Natural killer cell (primary cell): ENCODE data around the gene SAA2. TPM values are rescaled to one million over a fixed set of nuclear protein-coding genes. Genes with fewer than 3 reads are reported as not detected.
"Not testable (repeated sequence)": the region's sequence is repeated elsewhere in the genome, so short reads cannot be mapped to it uniquely, and the experiment has no call there.

ENCODE experiments used
- ATAC-seq, 3 donors: fragments of 150-1000 bp in 2 of 3; fragments of 200-7000 bp in 1 of 3; cut with Tn5 transposase; 1 replicate in 1 of 3; 2 replicates in 2 of 3; pipeline ENCODE4 v1.10.0; 2021; ENCODE audit warnings: mild to moderate bottlenecking in 2 of 3, moderate library complexity in 2 of 3
- DNase-seq, 2 donors: peaks; one replicate each; pipeline versions ENCODE4 v3.0.0 to v3.0.0-alpha.2; 2013 to 2021; ENCODE audit warnings: mixed read lengths in 1 of 2
- H3K27ac ChIP-seq: one replicate; pipeline ENCODE4 v1.5.1; 2013; ENCODE audit warnings: mild to moderate bottlenecking, low read length
- H3K27me3 ChIP-seq: one replicate; pipeline ENCODE4 v1.6.1; 2013; ENCODE audit warnings: low read length; ENCODE audit not compliant: control insufficient read depth, insufficient read depth
- H3K36me3 ChIP-seq: one replicate; pipeline ENCODE4 v1.6.1; 2013; ENCODE audit warnings: low read length; ENCODE audit not compliant: control insufficient read depth, insufficient read depth
- H3K4me1 ChIP-seq: one replicate; pipeline ENCODE4 v1.6.1; 2013; ENCODE audit warnings: low read length; ENCODE audit not compliant: control insufficient read depth, insufficient read depth
- H3K4me3 ChIP-seq: one replicate; pipeline ENCODE4 v1.5.1; 2013; ENCODE audit warnings: low read length
- H3K9me3 ChIP-seq: one replicate; pipeline ENCODE4 v1.6.1; 2013; ENCODE audit warnings: low read length; ENCODE audit not compliant: control insufficient read depth, insufficient read depth
- H3K27ac Mint-ChIP-seq, 2 donors: one replicate each; pipeline ENCODE4 v1.8.0; 2022; ENCODE audit warnings: mild to moderate bottlenecking in 2 of 2, mixed read lengths in 2 of 2, moderate library complexity in 1 of 2
- H3K27me3 Mint-ChIP-seq, 2 donors: one replicate each; pipeline ENCODE4 v1.8.0; 2022; ENCODE audit warnings: low read depth in 2 of 2, mixed read lengths in 2 of 2
- H3K36me3 Mint-ChIP-seq: one replicate; pipeline ENCODE4 v1.8.0; 2022; ENCODE audit warnings: mixed read lengths
- H3K4me1 Mint-ChIP-seq, 2 donors: one replicate each; pipeline ENCODE4 v1.8.0; 2022; ENCODE audit warnings: mixed read lengths in 2 of 2
- H3K4me3 Mint-ChIP-seq: one replicate; pipeline ENCODE4 v1.8.0; 2022; ENCODE audit warnings: mild to moderate bottlenecking, moderate library complexity, mixed read lengths
- H3K9me3 Mint-ChIP-seq, 2 donors: one replicate each; pipeline ENCODE4 v1.8.0; 2022; ENCODE audit warnings: mixed read lengths in 2 of 2
- WGBS: methylation state at CpG from one replicate; pipeline ENCODE4 v1.1.7; 2013; ENCODE audit warnings: missing lambda C conversion rate; ENCODE audit not compliant: insufficient coverage; 5-methylcytosine and 5-hydroxymethylcytosine counted together
- intact Hi-C: fragments of 100-400 bp; cut with micrococcal nuclease; formaldehyde crosslinking; loops from one replicate; pipeline ENCODE4 v1.14.2; 2022
- total RNA-seq, 4 donors: library from RNA; stranded (reverse); fragments of 120-200 nt in 1 of 4; gene quantifications; one replicate each; pipeline versions ENCODE4 v1.2.3 to v1.2.4, GENCODE V29; 2013 to 2022
- TF ChIP-seq, protein P1 (sequence below): fragments of 200-600 bp; IDR thresholded peaks from one replicate; pipeline ENCODE4 v1.8.0; 2022; ENCODE audit warnings: antibody characterized with exemption

Gene SAA2
- total RNA-seq, 3 donors from 2014 or later (not counting 1 experiment from before 2014, with no cell fraction given): not detected

DNA sequence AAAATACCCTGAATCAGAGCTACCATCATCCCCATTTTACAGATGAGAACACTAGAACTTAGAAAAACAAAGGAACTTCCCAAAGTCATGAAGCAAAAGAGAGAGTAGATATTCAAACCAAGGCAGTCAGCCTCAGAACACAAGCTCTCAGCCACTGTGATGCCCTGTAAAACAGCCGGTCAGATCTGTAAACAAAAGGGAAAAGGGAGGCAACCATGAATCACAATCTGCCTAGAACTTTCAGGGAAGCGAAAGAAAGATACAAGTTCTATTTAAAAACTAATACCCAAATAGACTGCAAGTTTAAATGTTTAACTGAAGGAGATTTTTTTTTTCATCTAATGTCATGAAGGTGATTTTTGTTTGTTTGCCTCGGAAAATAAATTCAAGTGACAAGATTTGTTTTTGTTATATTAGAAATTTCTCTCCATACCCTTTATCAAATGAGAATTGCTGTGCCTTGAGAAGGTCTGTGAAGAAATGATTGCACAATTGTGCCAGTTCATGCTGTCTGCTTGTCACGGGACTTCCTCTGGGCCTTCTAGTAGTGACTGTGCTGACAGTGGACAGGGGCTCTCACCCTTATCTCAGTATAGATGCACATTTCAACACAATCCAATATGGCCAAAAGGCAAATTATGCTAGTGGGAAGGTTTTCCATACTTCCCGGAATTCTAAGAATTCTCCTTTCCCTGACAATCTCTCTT is 29.2 kb upstream of the SAA2 start:
- Histone ChIP-seq H3K36me3 (peaks cover 25% of the 10 kb centered on the region), H3K4me1 (no peaks in the 10 kb centered on the region), H3K27ac (no peak overlapping the region), H3K4me3 (no peak overlapping the region), H3K27me3 (no peaks in the 10 kb centered on the region), H3K9me3 (no peaks in the 10 kb centered on the region)
- DNase-seq: no peak
- H3K9me3 Mint-ChIP-seq: no peaks in the 10 kb centered on the region
- H3K4me3 Mint-ChIP-seq: no peak overlapping the region
- TF ChIP-seq, protein P1, sequence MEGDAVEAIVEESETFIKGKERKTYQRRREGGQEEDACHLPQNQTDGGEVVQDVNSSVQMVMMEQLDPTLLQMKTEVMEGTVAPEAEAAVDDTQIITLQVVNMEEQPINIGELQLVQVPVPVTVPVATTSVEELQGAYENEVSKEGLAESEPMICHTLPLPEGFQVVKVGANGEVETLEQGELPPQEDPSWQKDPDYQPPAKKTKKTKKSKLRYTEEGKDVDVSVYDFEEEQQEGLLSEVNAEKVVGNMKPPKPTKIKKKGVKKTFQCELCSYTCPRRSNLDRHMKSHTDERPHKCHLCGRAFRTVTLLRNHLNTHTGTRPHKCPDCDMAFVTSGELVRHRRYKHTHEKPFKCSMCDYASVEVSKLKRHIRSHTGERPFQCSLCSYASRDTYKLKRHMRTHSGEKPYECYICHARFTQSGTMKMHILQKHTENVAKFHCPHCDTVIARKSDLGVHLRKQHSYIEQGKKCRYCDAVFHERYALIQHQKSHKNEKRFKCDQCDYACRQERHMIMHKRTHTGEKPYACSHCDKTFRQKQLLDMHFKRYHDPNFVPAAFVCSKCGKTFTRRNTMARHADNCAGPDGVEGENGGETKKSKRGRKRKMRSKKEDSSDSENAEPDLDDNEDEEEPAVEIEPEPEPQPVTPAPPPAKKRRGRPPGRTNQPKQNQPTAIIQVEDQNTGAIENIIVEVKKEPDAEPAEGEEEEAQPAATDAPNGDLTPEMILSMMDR: no peak
- H3K27me3 Mint-ChIP-seq: no peaks in the 10 kb centered on the region
- intact Hi-C loops: no loop called here
- no peak overlapping the region for H3K27ac Mint-ChIP-seq
- no peak for ATAC-seq
- 96% methylated on average over 3 of the region's 5 CpGs for WGBS
- H3K4me1 Mint-ChIP-seq: peaks cover 5 to 8% of the 10 kb centered on the region in 2 donors
- H3K36me3 Mint-ChIP-seq: peaks cover 15% of the 10 kb centered on the region

DNA sequence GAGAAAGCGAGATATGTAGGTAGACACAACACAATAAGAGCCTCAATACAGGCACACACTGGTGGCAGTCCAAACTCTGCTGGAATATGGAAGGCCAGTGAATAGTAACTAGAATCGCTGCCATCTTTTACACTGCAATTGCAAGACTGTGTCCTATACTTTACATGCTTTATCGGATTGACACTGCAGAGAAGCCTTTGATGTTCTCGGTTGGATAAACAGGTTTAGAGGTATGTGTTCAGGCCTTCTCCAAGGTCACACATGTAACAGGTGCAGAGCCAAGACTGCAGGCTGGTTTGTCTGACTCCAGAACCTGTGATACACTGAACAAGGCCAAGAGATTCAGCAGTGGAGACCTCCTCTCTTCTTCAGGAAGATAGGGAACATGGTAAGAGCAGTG is 22.7 kb upstream of the SAA2 start:
- Histone ChIP-seq H3K9me3 (no peaks in the 10 kb centered on the region), H3K4me1 (no peaks in the 10 kb centered on the region), H3K27me3 (no peaks in the 10 kb centered on the region), H3K4me3 (no peak overlapping the region), H3K36me3 (no peaks in the 10 kb centered on the region), H3K27ac (no peak overlapping the region)
- Mint-ChIP-seq H3K27ac (no peak overlapping the region), H3K4me3 (no peak overlapping the region), H3K36me3 (no peaks in the 10 kb centered on the region), H3K4me1 (no peaks in the 10 kb centered on the region), H3K27me3 (no peaks in the 10 kb centered on the region), H3K9me3 (no peaks in the 10 kb centered on the region)
- 86% methylated on average over 4 of the region's 4 CpGs for WGBS
- ATAC-seq: no peak
- DNase-seq: no peak
- TF ChIP-seq, protein P1: no peak
- intact Hi-C loops: no loop called here

DNA sequence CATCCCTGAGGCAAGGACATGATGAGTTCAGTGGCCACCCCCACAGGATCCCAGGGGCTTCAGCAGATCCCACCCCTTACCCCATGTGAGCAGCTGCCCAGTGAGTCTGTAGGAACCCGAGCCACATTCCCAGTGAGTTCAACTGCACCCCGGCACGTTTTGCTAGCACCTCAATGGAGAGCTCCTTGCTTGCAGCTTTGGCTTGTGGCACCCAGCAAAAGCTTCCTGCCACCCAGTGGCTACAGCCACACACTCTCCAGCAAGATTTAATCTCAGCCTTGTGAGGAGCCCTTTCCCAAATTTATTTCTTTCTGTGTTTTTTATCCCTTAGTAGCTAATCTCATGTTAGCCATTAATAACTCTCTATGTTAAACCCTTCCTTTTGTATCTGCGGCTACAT is 21.6 kb upstream of the SAA2 start:
- no peaks in the 10 kb centered on the region for H3K4me1 Mint-ChIP-seq
- ATAC-seq: no peak
- TF ChIP-seq, protein P1: no peak

DNA sequence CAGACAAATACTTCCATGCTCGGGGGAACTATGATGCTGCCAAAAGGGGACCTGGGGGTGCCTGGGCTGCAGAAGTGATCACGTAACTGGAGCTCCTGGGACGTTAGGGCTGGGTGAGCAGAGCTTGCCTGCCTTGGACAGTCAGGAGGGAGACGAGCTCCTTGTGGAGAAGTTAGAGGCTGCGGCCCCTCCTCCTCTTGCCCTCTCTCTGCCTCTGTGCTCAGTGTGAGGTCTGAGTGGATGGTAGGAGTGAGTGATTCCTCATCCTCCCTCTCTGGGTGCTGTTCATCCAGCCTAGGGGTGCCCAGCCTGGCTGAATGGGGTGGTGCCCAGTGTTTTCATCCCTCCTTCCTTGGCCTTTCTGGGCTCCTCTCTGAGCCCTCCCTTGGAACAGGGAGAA is 20.8 kb upstream of the SAA2 start:
- H3K27ac ChIP-seq, H3K4me3 ChIP-seq, H3K27ac Mint-ChIP-seq, H3K36me3 ChIP-seq, H3K27me3 ChIP-seq, H3K36me3 Mint-ChIP-seq, H3K27me3 Mint-ChIP-seq, H3K4me3 Mint-ChIP-seq, H3K9me3 Mint-ChIP-seq, intact Hi-C loops, H3K9me3 ChIP-seq, H3K4me1 ChIP-seq, H3K4me1 Mint-ChIP-seq, DNase-seq, ATAC-seq: not testable (repeated sequence)
- WGBS: no CpG with 5 or more reads among the region's 5 CpGs

More for the DNA sequence above, 21.6 kb upstream of the SAA2 start:
- Mint-ChIP-seq H3K27ac (no peak overlapping the region), H3K9me3 (no peaks in the 10 kb centered on the region), H3K36me3 (no peaks in the 10 kb centered on the region), H3K4me3 (no peak overlapping the region), H3K27me3 (no peaks in the 10 kb centered on the region)
- Histone ChIP-seq H3K4me3 (no peak overlapping the region), H3K27me3 (no peaks in the 10 kb centered on the region), H3K36me3 (no peaks in the 10 kb centered on the region), H3K27ac (no peak overlapping the region), H3K4me1 (peaks cover 3% of the 10 kb centered on the region), H3K9me3 (no peaks in the 10 kb centered on the region)
- intact Hi-C loops: no loop called here
- DNase-seq: no peak
- 83% methylated on average over 4 of the region's 4 CpGs for WGBS

DNA sequence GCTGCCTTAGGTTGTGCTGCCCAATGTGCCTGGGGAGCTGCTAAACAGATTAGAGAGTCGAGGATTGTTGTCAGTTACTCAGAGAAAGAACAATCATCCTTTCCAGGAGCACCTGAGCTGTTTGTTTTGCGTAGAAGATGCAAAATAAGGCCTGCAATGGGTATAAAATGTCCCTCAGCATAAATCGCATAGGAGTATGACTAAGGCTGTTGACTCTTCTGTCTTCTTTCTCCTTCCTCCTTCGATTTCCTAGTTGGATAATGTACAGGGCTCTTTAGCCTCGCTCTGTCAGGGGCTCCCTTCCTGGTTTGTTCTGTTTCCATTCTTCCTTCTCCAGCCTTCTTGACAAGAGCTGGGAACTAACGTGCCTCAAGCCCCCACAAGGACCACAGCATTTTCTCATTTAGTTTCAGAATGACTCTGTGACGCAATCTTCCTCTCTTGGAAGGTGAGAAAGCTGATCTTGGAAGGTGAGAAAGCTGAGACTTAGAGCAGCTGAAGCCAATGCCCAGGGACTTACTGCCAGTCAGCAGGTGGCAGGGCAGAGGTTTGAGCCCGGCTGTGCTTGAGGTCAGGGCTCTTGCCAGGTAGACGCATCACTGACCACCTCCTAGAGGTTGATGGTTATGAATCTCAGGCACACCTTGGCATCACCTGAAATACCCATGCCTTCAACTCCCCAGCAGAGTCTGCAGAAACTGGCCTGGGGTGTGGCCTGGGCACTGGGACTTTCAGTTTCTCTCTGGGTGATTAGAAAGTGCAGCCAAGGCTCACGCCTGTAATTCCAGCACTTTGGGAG is 19.1 kb upstream of the SAA2 start:
- H3K36me3 Mint-ChIP-seq, H3K4me3 Mint-ChIP-seq, intact Hi-C loops, H3K27me3 Mint-ChIP-seq, DNase-seq, H3K9me3 ChIP-seq, H3K36me3 ChIP-seq, H3K27me3 ChIP-seq, H3K27ac Mint-ChIP-seq, H3K4me1 Mint-ChIP-seq, H3K4me1 ChIP-seq, H3K9me3 Mint-ChIP-seq, H3K4me3 ChIP-seq: not testable (repeated sequence)
- H3K27ac ChIP-seq: peak overlapping the region; percentile 51
- WGBS: 78% methylated on average over 4 of the region's 10 CpGs
- peak in 2 of 3 donors; percentile 44 to 48 for ATAC-seq
